HG03460 (cell line): ENCODE results near the gene VPS9D1.
"Not testable (repeated sequence)": the region's sequence is repeated elsewhere in the genome, so short reads cannot be mapped to it uniquely, and the experiment has no call there.

Experiments used
- ATAC-seq: cut with Tn5 transposase; IDR thresholded peaks from one replicate; pipeline ENCODE4 v1.9.1; 2021; ENCODE audit not compliant: unreplicated experiment

Gene VPS9D1

GRCh38 chr16:89710709-89711564 is 9.8 kb downstream of the VPS9D1 start:
- no peak for ATAC-seq

DNA sequence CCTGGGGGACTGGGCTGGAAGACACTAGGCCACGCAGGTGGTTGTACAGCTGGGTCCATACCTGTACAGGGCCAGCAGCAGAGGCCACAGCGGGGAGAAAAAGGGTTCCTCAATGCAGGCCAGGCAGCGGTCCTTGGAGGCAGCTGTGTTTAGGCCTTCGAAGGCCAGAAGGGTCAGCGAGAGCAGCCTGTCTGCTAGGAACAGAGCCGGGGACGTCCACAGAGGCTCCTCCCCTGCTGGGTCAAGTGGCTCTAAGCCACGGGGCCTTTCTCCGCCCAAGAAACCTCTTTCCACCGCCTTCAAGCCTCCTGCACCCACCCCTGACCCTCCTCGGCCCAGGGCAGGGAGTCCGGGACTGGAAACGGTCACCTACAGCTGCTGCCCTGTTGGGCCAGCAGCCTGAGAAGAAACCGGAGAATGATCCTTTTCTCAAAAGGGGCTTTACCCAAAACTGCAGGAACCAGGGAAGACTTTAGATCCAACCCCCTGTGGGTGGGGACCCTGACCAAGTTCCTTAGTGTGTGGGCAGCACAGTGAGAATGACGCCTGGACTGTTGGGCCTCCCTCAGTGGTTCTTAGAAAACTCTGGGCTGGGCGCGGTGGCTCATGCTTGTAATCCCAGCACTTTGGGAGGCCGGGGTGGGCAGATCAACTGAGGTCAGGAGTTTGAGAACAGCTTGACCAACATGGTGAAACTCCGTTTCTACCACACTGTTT is 10.8 kb downstream of the VPS9D1 start:
- ATAC-seq, result no peak

- no peak for ATAC-seq
Observed at GRCh38 chr16:89709166-89709565, 11.5 kb downstream of the VPS9D1 start.

DNA sequence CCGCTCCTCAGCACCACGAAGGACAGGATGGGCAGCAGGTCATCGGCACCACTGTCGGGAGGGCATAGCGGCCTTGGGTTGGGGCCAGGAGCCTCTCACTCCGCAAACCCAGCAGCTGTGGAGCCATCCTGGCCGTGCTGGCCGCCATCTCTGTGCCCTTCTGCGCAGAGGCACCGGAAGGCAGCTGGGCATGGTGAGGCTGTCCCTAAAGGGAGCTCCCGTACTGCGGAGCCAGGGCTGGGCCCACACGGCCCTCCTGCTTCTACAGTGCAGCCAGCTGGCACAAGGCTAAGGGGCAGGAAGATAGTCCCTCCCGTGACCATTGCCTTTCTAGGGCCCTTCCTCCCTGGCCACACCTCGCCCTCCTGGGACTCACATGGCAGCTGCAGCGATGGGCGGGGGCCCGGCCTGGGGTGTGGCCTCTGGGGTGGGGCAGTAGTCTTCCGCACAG is 12.2 kb downstream of the VPS9D1 start:
- no peak for ATAC-seq

- no peak for ATAC-seq
Observed at GRCh38 chr16:89707695-89708094, 13.0 kb downstream of the VPS9D1 start.

- ATAC-seq, result no peak
Observed at GRCh38 chr16:89706518-89707260, 14.0 kb downstream of the VPS9D1 start.

DNA sequence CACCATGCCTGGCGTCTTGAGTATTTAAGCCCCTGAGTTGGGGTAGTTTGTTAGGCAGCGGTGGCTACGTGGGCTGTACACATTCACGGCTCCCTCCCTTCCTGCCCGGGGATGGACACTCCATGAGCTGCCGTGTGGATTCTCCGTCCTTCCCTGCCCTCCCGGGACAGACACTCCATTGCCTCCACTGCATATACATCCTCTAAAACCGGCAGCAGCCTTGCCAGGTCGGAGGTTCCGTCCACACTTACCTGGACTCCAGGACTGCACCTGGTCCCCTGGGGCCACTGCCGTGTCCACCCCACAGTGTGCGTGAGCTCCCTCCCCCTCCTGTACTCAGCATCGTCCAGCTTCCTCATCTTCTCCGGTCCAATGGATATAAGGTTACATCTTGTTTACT is 15.7 kb downstream of the VPS9D1 start:
- no peak for ATAC-seq

DNA sequence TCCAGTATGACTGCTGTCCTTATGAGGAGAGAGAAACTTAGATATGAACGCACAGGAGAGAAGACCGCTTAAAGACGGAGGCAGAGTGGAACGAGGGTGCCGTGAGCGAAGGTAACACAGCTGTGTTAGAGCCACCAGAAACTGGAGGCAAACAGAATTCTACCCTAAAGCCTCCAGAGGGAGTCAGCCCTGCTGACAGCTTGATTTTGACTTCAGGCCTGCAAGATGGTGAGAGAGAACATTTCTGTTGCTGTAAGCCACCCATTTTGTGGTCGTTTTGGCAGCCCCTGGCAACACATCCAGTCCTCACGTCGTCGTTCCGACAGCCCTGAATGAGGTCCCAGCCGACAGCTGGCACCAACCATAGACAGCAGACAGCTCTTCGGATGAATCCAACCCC is 16.4 kb downstream of the VPS9D1 start:
- ATAC-seq, result no peak

GRCh38 chr16:89701425-89702406 is 19.0 kb downstream of the VPS9D1 start, which contains the start of gene SPATA2L:
Gene SPATA2L (minus strand): TSS chr16:89701705. CDS start chr16:89701232, 473 bp downstream.
- ATAC-seq, result peak; percentile 53

GRCh38 chr16:89700649-89701424 is 19.9 kb downstream of the VPS9D1 start:
- ATAC-seq, result no peak

DNA sequence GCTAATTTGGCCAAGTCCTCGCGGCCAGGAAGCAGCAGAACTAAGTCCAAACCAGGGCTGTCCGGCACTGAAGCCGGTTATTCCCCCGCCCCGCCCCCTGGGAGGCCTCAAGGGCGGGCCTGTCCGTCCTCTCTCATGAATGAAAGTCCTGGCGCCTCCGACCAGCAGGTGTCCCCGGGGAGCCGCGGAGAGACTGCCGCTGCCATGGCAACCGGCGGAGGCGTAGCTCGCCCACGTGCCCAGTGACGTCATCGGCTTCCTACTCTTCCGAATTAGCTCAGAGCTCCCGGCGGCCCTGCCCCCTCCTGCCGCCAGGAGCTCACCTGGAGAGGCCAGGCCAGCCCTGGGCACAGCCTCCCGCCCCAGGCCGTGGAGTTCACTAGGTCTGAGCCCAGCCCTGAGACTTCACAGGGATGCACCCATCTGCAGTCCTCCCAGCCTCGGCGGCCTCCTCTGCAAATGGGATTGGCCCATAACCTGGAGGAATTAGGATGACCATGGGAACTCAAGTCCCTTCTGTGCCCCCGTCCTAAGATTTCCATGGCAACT is 20.5 kb downstream of the VPS9D1 start:
- no peak for ATAC-seq

GRCh38 chr16:89699629-89700099 is 21.0 kb downstream of the VPS9D1 start:
- not testable (repeated sequence) for ATAC-seq

DNA sequence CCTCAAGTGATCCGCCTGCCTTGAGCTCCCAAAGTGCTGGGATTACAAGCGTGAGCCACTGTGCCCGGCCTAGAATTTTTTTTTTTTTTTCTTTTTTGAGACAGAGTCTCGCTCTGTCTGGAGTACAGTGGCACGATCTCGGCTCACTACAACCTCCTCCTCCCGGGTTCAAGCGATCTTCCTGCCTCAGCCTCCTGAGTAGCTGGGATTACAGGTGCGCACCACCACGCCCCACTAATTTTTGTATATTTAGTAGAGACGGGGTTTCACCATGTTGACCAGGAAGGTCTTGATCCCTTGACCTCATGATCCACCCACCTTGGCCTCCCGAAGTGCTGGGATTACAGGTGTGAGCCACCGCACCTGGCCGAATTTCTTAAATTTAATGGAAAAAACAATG is 22.0 kb downstream of the VPS9D1 start:
- not testable (repeated sequence) for ATAC-seq

DNA sequence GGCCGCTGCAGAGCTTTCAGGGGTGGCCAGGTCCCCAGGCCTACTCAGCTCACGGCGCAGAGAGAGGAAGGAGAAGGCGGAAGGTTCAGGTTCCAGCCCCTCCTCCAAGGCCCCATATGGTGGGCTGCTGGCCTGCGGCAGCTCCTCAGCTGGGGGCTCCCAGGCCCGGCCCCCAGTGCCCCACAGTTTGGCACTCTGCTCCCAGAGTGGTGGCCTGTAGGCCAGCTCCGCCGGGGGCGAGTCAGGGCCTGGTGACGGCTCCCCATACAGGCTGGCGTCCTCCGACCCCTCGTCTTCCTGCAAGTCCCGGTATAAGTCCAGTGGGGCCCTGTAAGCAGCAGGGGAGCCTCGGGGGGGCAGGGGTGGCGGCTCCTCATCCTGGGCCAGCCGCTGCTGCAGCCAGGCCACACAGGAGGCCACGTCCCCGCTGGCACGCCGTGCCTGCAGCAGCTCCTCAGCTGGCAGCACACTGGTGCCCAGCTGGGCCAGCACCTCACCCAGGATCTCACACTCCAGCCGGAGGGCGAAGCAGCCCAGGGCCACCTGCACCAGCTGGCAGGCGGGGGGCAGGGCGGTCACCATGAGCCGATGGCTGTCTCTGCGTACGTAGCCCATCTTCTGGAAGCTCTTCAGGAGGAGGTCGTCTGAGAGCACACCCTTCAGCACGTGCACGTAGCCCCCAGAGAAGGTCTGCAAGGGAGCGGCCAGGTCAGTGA is 22.9 kb downstream of the VPS9D1 start:
- no peak for ATAC-seq

- no peak for ATAC-seq
Observed at GRCh38 chr16:89697161-89697615, 23.5 kb downstream of the VPS9D1 start.

- ATAC-seq, result no peak
Observed at GRCh38 chr16:89696670-89697128, 24.0 kb downstream of the VPS9D1 start.

GRCh38 chr16:89695875-89696669 is 24.6 kb downstream of the VPS9D1 start:
- no peak for ATAC-seq
